ENCODE results near the gene JCAD. TPM values are rescaled to one million over a fixed set of nuclear protein-coding genes. Genes with fewer than 3 reads are reported as not detected.

The JCAD gene
- total RNA-seq, 2 donors from 2014 or later: 0.23 TPM; not detected in 1

DNA sequence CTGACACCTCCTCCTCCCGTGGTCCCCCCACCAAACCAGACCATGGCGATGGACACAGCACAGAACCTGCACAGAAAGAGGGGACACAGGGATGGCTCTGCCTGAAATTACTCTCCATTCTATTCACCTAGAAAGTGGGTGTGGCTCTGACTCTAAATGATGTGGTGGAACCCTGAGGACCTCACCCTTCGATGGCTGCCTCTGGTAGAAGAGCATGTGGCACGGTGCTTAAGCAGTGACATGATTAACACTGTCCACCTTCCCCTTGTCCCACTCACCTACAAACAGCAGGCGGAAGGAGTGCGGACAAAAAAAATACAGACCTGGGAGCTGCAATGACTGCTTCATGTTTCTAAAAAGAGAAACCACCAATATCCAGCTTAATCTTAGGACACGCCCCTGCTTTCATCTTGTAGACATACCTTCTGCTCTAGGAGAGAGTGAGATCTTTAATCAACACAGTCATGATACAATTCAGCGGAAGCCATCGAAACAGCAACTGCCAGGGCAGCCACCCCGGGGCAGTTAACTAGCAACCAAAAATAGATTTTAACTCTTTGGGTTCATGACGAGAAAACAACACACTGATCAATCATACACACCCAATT is 11.4 kb downstream of the JCAD start:
- H3K27me3 Mint-ChIP-seq: peaks cover 91% of the 10 kb centered on the region
- peak overlapping the region; percentile 50 for H3K4me3 Mint-ChIP-seq
- H3K36me3 Mint-ChIP-seq (ENCODE audit: low read depth): peaks cover 3% of the 10 kb centered on the region
- ATAC-seq: peak; percentile 66
- no peak overlapping the region for H3K27ac Mint-ChIP-seq
- no peak for DNase-seq
- H3K4me1 Mint-ChIP-seq: peaks cover 19% of the 10 kb centered on the region
- no peaks in the 10 kb centered on the region for H3K9me3 ChIP-seq (ENCODE audit: control insufficient read depth, low read length, poor library complexity, severe bottlenecking)

- H3K4me1 Mint-ChIP-seq: peaks cover 19% of the 10 kb centered on the region
- peaks cover 96% of the 10 kb centered on the region for H3K27me3 Mint-ChIP-seq
- no peaks in the 10 kb centered on the region for H3K9me3 ChIP-seq (ENCODE audit: control insufficient read depth, low read length, poor library complexity, severe bottlenecking)
- H3K27ac Mint-ChIP-seq: no peak overlapping the region
- DNase-seq: no peak
- H3K36me3 Mint-ChIP-seq (ENCODE audit: low read depth): peaks cover 3% of the 10 kb centered on the region
- no peak for ATAC-seq
- H3K4me3 Mint-ChIP-seq: no peak overlapping the region
Measured at GRCh38 chr10:30047430-30047829, 12.0 kb downstream of the JCAD start.

DNA sequence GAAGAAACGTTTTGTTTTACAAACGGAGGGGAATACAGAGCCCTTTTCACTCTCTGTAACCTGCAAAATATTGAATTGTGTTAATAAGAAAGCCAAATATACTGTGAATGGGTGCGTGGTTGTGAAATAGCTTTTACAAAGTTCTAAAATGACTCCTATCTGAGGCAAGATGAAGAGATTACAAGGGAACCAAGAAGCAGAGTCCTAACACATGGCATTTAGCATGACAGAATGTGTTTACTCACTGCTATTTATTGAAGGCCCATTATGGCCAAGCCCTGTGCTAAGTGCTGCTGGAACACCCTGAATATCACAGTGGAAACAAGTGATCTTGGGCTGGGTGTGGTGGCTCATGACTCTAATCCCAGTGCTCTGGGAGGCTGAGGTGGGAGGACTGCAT is 12.9 kb downstream of the JCAD start:
- Mint-ChIP-seq H3K4me1 (peaks cover 19% of the 10 kb centered on the region), H3K27me3 (peaks cover 94% of the 10 kb centered on the region), H3K27ac (no peak overlapping the region), H3K36me3 (ENCODE audit: low read depth) (peaks cover 5% of the 10 kb centered on the region), H3K4me3 (no peak overlapping the region)
- H3K9me3 ChIP-seq (ENCODE audit: control insufficient read depth, low read length, poor library complexity, severe bottlenecking): no peaks in the 10 kb centered on the region
- ATAC-seq (no peak), DNase-seq (no peak)

DNA sequence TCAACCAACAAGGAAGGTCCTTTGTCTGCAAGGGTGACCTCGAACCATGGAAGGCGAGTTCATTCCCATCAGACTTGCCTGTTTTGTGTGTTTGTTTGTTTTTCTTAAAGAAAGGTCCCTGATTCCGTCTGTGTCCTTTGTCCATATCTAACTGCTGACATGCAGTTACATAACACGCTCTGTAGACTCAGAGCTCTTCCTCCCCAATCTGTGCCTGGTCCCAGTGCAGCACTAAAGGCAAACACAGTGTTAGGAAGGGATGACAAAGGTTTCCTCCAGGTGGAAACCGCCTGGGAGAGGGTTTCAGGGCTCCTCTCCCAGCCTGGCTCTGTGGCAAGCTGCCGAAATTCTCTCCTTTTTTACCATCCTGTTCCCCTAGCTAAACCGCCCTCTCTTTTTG is 13.4 kb downstream of the JCAD start:
- H3K9me3 ChIP-seq (ENCODE audit: control insufficient read depth, low read length, poor library complexity, severe bottlenecking): no peaks in the 10 kb centered on the region
- Mint-ChIP-seq H3K27ac (no peak overlapping the region), H3K4me1 (peaks cover 19% of the 10 kb centered on the region), H3K4me3 (no peak overlapping the region), H3K36me3 (ENCODE audit: low read depth) (peaks cover 5% of the 10 kb centered on the region), H3K27me3 (peaks cover 92% of the 10 kb centered on the region)
- DNase-seq: no peak
- ATAC-seq: no peak

DNA sequence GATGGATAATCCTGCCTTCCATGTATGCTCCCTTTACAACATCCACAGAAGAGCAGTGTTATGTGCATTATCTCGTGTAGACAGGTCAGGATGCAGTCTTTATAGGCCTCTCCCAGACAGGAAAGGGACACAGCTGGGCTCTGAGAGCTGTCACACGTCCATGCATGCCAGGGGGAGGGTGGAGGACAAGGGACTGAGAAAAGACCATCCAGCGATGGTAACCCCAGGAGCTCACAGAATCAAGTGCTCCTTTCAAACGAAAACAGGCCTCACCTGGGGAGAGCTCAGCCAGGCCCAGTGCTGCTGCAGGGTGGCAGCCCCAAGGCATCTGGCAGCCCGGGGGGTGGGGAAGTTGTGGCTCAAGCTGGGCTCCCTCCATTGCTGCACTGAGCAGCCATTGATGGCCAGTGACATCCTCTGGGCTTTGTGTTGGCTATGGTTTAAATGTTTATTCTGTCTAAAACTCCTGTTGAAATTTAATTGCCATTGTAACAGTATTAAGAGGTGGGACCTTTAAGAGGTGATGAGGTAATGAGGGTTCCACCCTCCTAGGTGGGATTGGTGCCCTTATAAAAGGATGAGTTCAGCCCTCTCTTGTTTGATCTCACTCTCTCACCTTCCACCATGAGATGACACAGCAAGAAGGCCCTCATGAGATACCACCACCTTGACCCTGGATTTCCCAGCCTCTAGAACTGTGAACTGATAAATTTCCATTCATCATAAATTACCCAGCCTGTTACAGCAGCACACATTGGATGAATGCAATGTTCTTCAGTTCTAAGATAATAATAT is 15.7 kb downstream of the JCAD start:
- Mint-ChIP-seq H3K4me1 (peaks cover 11% of the 10 kb centered on the region), H3K36me3 (ENCODE audit: low read depth) (peaks cover 2% of the 10 kb centered on the region), H3K4me3 (no peak overlapping the region), H3K27ac (no peak overlapping the region), H3K27me3 (peaks cover 92% of the 10 kb centered on the region)
- DNase-seq (no peak), ATAC-seq (no peak)
- no peaks in the 10 kb centered on the region for H3K9me3 ChIP-seq (ENCODE audit: control insufficient read depth, low read length, poor library complexity, severe bottlenecking)

DNA sequence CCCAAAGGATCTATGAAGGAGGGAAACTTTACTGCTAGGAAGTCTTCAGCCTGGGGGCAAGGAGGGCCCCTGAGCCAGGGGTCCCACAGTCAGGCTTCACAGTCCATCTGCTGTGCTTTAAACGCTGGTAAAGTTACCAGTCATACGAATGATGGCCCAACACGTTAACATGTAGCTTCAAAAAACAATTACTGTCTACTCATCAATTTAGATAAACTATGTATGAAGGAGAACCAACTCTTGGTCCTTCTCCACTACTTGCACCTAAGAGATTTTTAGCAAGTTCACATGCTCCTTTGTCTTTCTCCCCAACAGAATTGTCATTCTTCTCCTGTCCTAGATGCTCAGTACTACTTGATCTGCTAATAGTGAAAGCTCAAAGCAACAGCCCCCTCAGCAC is 16.6 kb downstream of the JCAD start:
- no peak for DNase-seq
- Mint-ChIP-seq H3K36me3 (ENCODE audit: low read depth) (peaks cover 2% of the 10 kb centered on the region), H3K27me3 (peaks cover 92% of the 10 kb centered on the region), H3K27ac (no peak overlapping the region), H3K4me1 (peaks cover 9% of the 10 kb centered on the region), H3K4me3 (no peak overlapping the region)
- no peaks in the 10 kb centered on the region for H3K9me3 ChIP-seq (ENCODE audit: control insufficient read depth, low read length, poor library complexity, severe bottlenecking)
- ATAC-seq: no peak

GRCh38 chr10:30041196-30042105 is 17.9 kb downstream of the JCAD start:
- no peak overlapping the region for H3K4me3 Mint-ChIP-seq
- peaks cover 5% of the 10 kb centered on the region for H3K36me3 Mint-ChIP-seq (ENCODE audit: low read depth)
- DNase-seq (no peak), ATAC-seq (no peak)
- H3K27me3 Mint-ChIP-seq: peaks cover 92% of the 10 kb centered on the region
- H3K4me1 Mint-ChIP-seq: peaks cover 7% of the 10 kb centered on the region
- no peak overlapping the region for H3K27ac Mint-ChIP-seq
- no peaks in the 10 kb centered on the region for H3K9me3 ChIP-seq (ENCODE audit: control insufficient read depth, low read length, poor library complexity, severe bottlenecking)

DNA sequence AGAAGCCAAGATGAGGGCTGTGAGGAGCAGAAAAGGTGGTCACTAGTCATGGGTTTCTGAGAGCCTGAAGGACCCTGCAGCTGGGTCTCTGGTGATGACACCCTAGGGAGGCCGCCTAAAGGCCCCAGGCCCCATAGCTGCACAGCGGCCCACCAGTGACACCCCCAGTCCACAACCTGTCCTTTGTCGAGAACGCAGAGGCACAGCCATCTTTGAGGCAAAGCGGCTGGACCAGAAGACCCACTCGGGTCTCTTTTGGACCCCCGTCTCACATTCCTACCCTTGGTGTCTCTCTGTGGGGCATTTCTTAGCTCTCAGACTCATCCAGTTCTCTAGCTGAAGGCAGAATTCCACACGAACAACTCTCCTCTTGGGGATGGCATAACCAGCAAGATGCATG is 18.8 kb downstream of the JCAD start:
- peaks cover 5% of the 10 kb centered on the region for H3K36me3 Mint-ChIP-seq (ENCODE audit: low read depth)
- ATAC-seq: no peak

DNA sequence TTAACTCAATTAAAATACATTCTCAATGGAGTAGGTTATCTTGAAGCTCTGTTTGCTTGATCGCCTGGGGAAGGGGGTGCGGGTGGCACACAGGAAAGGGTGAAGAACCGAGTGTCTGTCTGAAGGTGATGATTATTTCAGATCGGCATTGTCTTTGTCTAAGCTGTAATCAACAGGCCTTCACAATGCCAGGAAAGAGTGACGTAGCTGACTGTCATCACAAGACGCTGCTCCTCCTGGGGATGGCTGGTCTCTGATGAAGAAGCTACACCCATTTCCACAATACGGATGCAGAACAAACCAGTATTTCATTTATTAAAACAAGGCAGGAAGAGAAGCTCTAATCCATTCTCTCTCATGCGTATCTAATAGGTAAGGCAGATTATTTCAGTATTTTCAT is 19.4 kb downstream of the JCAD start:
- peaks cover 6% of the 10 kb centered on the region for H3K4me1 Mint-ChIP-seq

More for the DNA sequence above, 18.8 kb downstream of the JCAD start:
- DNase-seq: no peak
- H3K4me3 Mint-ChIP-seq: no peak overlapping the region
- peaks cover 88% of the 10 kb centered on the region for H3K27me3 Mint-ChIP-seq
- H3K4me1 Mint-ChIP-seq: peaks cover 6% of the 10 kb centered on the region
- no peaks in the 10 kb centered on the region for H3K9me3 ChIP-seq (ENCODE audit: control insufficient read depth, low read length, poor library complexity, severe bottlenecking)
- H3K27ac Mint-ChIP-seq: no peak overlapping the region

GRCh38 chr10:30039567-30039966 is 19.8 kb downstream of the JCAD start:
- peaks cover 90% of the 10 kb centered on the region for H3K27me3 Mint-ChIP-seq
- DNase-seq (no peak), ATAC-seq (no peak)
- H3K9me3 ChIP-seq (ENCODE audit: control insufficient read depth, low read length, poor library complexity, severe bottlenecking): no peaks in the 10 kb centered on the region
- H3K36me3 Mint-ChIP-seq (ENCODE audit: low read depth): peaks cover 5% of the 10 kb centered on the region
- H3K4me1 Mint-ChIP-seq: peaks cover 6% of the 10 kb centered on the region
- H3K27ac Mint-ChIP-seq: no peak overlapping the region
- no peak overlapping the region for H3K4me3 Mint-ChIP-seq

More for the DNA sequence above, 19.4 kb downstream of the JCAD start:
- H3K4me3 Mint-ChIP-seq: no peak overlapping the region
- H3K27me3 Mint-ChIP-seq: peaks cover 88% of the 10 kb centered on the region
- no peak for DNase-seq
- ATAC-seq: no peak
- no peak overlapping the region for H3K27ac Mint-ChIP-seq
- H3K9me3 ChIP-seq (ENCODE audit: control insufficient read depth, low read length, poor library complexity, severe bottlenecking): no peaks in the 10 kb centered on the region
- H3K36me3 Mint-ChIP-seq (ENCODE audit: low read depth): peaks cover 5% of the 10 kb centered on the region

DNA sequence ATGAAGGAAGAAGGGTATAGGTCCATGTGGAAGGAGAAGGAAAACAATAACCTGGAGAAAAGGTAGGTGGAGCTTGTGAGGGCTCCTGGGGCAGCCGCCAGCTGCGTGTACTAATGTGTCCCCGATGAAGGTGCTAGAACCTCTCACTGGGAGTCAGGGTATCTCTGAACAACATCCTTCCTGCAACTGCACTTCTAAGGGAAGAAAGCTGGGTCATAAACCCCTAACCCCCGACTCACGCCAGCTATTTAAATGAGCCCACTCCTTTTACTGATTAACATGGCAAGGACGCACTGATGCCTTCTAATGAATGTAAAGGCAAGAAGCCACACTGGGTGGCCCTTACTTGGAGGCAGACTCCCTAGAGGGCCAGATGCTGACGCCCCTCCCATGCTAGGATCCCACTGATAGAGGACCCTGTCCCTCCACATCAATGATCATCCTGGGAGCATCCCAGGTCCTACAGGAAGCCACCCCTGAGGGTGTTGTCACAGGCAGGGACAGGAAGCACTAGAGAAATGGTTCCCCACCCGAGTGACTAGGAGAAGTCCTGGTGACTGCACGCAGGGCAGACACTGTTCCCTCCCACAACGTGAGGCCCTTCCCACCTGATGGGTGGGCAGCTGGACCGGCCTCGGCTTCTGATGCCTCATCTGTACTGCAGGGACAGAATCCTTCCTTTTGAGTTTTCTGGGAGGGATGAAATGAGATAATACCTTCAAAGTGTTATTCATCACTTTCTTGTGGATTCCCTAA is 20.4 kb downstream of the JCAD start:
- H3K27ac Mint-ChIP-seq: no peak overlapping the region
- H3K27me3 Mint-ChIP-seq: peaks cover 90% of the 10 kb centered on the region

DNA sequence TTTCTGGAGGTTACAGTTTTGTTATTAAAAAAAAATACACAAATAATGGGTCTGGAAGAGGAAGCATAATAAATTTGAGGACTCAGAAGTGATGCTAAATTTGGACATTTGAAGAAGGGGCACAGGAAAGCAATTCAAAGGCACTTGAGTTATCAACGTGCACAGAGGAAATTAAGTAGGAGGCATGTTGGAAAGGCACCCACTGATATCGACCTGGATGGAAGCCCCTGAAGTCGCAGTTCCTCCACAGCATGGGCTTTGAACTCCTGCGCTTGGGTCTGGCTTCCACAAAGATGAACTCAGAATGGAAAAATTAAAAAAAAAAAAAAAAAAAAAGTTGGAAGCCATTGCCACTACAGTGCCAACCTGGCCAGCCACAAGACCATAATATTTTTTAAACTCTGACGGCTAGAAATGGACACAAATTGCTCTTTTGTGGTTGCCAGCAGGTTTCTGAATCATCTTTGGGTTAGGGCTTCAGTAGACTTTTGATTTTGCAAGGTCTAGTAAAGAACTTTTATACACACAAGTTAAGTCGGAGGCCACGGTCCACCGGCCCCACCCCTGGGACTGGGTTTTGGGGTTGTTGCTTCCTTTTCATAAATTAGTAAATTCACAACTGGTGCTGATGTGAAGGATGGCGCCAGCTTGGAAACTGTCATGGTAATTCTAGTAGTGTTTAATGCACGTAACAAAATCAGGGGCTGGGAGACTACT is 21.6 kb downstream of the JCAD start:
- Mint-ChIP-seq H3K4me3 (no peak overlapping the region), H3K36me3 (ENCODE audit: low read depth) (peaks cover 5% of the 10 kb centered on the region), H3K27ac (no peak overlapping the region), H3K27me3 (peaks cover 89% of the 10 kb centered on the region), H3K4me1 (peaks cover 8% of the 10 kb centered on the region)
- DNase-seq (no peak), ATAC-seq (no peak)
- no peaks in the 10 kb centered on the region for H3K9me3 ChIP-seq (ENCODE audit: control insufficient read depth, low read length, poor library complexity, severe bottlenecking)

More for the DNA sequence above, 20.4 kb downstream of the JCAD start:
- H3K9me3 ChIP-seq (ENCODE audit: control insufficient read depth, low read length, poor library complexity, severe bottlenecking): no peaks in the 10 kb centered on the region
- no peak overlapping the region for H3K4me3 Mint-ChIP-seq
- peaks cover 6% of the 10 kb centered on the region for H3K4me1 Mint-ChIP-seq
- DNase-seq (no peak), ATAC-seq (no peak)
- H3K36me3 Mint-ChIP-seq (ENCODE audit: low read depth): peaks cover 5% of the 10 kb centered on the region

All from T-helper 17 cell (primary cell).